Activated CD8-positive, alpha-beta memory T cell treated with anti-CD3 and anti-CD28 coated beads for 1 hour (primary cell): ENCODE measurements around the gene TNFRSF25.
"Not testable (repeated sequence)": the region's sequence is repeated elsewhere in the genome, so short reads cannot be mapped to it uniquely, and the experiment has no call there.

ENCODE experiments used
- DNase-seq, 2 donors: peaks; one replicate each; pipeline ENCODE4 v3.0.0-alpha.2; 2020; ENCODE audit warnings: low read depth in 1 of 2; ENCODE audit errors: extremely low read depth in 1 of 2

TNFRSF25 gene

GRCh38 chr1:6470132-6471085 is 4.4 kb upstream of the TNFRSF25 start:
- DNase-seq = no peak

GRCh38 chr1:6468729-6469461 is 2.9 kb upstream of the TNFRSF25 start:
- no peak for DNase-seq

- no peak for DNase-seq
Observed at GRCh38 chr1:6467744-6468688, 2.0 kb upstream of the TNFRSF25 start.

- no peak for DNase-seq
Observed at GRCh38 chr1:6467224-6467623, 1.3 kb upstream of the TNFRSF25 start.

GRCh38 chr1:6466751-6467150 is 778 bp upstream of the TNFRSF25 start:
- no peak for DNase-seq

GRCh38 chr1:6465461-6466005 is 440 bp downstream of the TNFRSF25 start:
- no peak for DNase-seq

GRCh38 chr1:6464915-6465314 is 1.1 kb downstream of the TNFRSF25 start:
- DNase-seq = no peak

- no peak for DNase-seq
Observed at GRCh38 chr1:6464514-6464836, 1.5 kb downstream of the TNFRSF25 start.

- no peak for DNase-seq
Observed at GRCh38 chr1:6463120-6463412, 2.9 kb downstream of the TNFRSF25 start.

- no peak for DNase-seq
Observed at GRCh38 chr1:6462412-6463119, 3.4 kb downstream of the TNFRSF25 start.

- DNase-seq = no peak
Observed at GRCh38 chr1:6461538-6462411, 4.2 kb downstream of the TNFRSF25 start.

GRCh38 chr1:6461051-6461530 is 4.9 kb downstream of the TNFRSF25 start:
- DNase-seq = no peak

- peak; percentile 70 to 74 for DNase-seq
Observed at GRCh38 chr1:6460301-6461050, 5.5 kb downstream of the TNFRSF25 start.

- peak; percentile 27 to 34 for DNase-seq
Observed at GRCh38 chr1:6459850-6460265, 6.1 kb downstream of the TNFRSF25 start.

GRCh38 chr1:6456800-6457466 is 9.0 kb downstream of the TNFRSF25 start:
- DNase-seq = no peak

- DNase-seq = not testable (repeated sequence)
Observed at GRCh38 chr1:6455752-6456520, 10.0 kb downstream of the TNFRSF25 start.
